ENCODE results near the gene SLC2A2. TPM values are rescaled to one million over a fixed set of nuclear protein-coding genes. Genes with fewer than 3 reads are reported as not detected.

SLC2A2 gene
- total RNA-seq, 2 experiments from 2014 or later: not detected

GRCh38 chr3:171039674-171040073 is 13.2 kb upstream of the SLC2A2 start:
- ChIA-PET CTCF (no interaction called here), POLR2A (no interaction called here)

GRCh38 chr3:171038342-171038741 is 11.8 kb upstream of the SLC2A2 start:
- ChIA-PET POLR2A (no interaction called here), CTCF (no interaction called here)

GRCh38 chr3:171028779-171029232 is 2.3 kb upstream of the SLC2A2 start:
- POLR2A ChIA-PET: no interaction called here
- CTCF ChIA-PET: no interaction called here

DNA sequence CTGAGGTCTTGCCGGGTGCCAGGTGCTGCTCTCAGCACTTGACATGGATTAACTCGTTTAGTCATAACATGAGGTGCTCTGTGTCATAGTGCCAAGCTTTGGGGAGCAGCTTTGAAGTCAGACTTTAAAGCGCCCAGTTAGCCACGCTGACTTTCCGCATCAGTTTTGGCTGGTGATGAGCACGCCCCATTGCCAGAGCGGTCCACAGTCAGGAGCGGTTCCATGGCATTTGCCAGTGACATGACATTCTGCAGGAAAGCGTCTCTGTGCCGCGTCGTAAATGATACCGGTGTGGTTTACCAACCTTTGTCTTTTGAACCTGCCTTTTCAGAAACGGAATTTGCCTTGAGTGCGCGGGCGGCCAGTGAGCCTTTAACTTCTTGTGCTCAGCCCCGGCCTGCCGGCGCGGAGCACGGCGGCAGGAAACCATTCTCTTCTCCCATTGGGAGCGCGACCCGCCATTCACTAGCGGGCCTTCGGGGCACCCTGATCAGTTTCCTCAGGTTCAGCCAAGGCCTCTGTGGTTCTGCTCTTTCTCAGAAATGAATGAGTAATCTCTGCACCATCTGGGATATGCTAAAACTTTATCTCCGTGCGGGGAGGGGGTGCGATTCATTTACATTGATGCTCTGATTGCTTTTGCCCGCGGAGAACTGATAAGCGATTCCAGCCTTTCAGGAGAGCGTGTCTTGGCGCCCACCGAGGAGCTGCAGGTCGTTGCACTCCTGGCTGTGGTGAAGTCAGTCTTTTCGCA is 1.7 kb upstream of the SLC2A2 start:
- ChIA-PET CTCF (no interaction called here), POLR2A (no interaction called here)

- ChIA-PET CTCF (no interaction called here), POLR2A (no interaction called here)
Observed at GRCh38 chr3:171023566-171023965, 3.0 kb downstream of the SLC2A2 start.

GRCh38 chr3:171021377-171021776 is 5.1 kb downstream of the SLC2A2 start:
- CTCF ChIA-PET: no interaction called here
- POLR2A ChIA-PET: no interaction called here

- CTCF ChIA-PET: no interaction called here
Observed at GRCh38 chr3:171018156-171018935, 8.2 kb downstream of the SLC2A2 start.

DNA sequence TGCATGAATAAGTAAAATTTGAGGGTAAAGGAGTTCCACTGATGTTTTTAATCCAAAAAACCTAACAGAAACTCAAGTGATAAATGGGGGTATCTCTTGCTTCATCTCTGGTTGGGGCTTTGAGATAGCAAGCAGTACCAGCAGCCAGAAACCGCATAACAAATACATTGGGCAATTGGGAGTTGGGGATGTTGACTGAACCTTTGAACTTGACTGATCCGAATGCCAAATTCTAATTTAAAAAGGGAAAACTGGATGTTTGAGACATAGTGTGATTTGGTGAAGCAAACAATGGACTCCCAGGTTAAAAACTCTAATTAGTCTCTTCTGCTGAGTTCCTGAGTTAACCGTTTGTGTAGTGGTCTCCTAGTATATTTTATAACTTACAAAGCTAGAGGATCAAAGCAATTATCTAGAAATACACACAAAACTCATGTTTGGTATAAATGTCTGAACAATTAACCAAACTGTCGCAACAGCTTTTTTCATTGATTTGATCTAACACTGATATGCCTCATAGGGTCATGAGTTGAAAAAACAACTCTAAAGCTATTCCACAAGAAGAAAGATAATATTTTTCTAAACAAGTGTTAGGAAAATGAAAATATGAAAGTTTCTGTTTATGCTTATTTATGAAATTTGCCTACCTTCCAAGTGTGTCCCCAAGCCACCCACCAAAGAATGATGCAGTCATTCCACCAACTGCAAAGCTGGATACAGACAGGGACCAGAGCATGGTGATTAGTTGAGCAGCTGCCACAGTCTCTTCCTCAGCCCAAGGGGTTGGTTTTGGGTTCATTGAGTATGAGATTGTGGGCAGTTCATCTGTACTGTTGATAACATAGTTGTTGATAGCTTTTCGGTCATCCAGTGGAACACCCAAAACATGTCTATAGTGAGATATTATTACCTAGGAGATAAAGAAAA is 12.4 kb downstream of the SLC2A2 start:
- ChIA-PET POLR2A (no interaction called here), CTCF (no interaction called here)

More at GRCh38 chr3:171018156-171018935, 8.2 kb downstream of the SLC2A2 start:
- POLR2A ChIA-PET: no interaction called here

DNA sequence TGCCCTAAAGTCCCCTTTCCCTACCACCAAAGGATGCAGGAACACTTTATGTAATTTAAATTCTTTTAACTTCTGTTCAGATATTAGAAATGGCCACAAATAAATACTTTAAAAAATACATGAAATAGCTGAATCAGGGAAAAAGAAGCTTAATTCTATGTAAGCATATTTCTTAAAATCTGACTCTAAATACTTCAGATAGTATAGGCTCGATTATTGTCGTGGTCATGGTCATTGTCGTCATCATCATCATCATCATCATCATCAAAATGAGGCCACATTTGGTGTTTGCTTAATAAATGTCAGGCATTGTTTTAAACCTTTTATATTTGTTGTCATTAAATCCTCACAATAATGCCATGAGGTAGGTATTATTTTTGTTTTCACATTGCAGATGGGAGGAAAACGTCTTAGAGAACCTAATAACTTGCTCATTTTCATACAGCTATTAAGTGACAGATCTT is 14.6 kb downstream of the SLC2A2 start:
- ChIA-PET POLR2A (no interaction called here), CTCF (no interaction called here)

- ChIA-PET CTCF (no interaction called here), POLR2A (no interaction called here)
Observed at GRCh38 chr3:171011109-171011872, 15.2 kb downstream of the SLC2A2 start.

DNA sequence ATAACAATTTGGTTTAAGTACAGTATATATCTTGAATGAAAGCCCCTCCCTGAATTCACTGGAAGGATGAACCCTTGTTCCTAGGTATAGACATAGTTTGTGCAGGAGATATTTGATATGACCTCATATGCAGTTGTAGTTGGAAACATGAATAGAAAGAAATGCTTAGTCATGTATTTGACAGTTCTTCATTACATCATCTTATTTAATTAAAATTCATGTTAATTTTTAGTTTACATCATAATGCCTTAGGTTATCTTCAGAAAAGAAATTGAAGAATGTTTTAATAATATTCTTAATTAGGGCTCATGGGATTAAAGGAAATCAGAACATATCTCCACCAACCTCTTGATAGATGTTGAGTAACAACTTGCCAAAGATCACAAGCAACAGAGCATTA is 19.2 kb downstream of the SLC2A2 start:
- CTCF ChIA-PET: no interaction called here
- POLR2A ChIA-PET: no interaction called here

DNA sequence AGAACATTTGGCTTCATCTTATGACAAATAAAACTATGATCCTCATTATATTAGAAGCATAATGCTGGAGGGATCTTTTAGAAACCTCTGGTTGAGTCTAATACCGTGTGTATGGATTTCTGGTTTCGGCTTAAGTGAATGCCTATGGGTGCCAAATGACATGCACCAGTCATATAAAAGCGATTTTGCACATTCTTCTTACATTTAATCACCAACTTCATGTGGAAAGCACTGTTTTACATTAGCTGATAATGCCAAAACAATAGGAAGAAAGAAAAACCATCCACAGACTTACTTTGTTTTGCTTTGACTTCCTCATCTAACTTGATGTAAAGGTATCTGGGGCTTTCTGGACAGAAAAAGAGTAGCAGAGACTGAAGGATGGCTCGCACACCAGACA is 20.9 kb downstream of the SLC2A2 start:
- POLR2A ChIA-PET: no interaction called here
- CTCF ChIA-PET: interaction anchor here (0.6 kb wide), 1 partner anchor 25 kb away, joined by 3 read pairs; no protein-coding TSS in a partner anchor

GRCh38 chr3:171001957-171002694 is 24.4 kb downstream of the SLC2A2 start:
- POLR2A ChIA-PET: no interaction called here
- CTCF ChIA-PET: no interaction called here

DNA sequence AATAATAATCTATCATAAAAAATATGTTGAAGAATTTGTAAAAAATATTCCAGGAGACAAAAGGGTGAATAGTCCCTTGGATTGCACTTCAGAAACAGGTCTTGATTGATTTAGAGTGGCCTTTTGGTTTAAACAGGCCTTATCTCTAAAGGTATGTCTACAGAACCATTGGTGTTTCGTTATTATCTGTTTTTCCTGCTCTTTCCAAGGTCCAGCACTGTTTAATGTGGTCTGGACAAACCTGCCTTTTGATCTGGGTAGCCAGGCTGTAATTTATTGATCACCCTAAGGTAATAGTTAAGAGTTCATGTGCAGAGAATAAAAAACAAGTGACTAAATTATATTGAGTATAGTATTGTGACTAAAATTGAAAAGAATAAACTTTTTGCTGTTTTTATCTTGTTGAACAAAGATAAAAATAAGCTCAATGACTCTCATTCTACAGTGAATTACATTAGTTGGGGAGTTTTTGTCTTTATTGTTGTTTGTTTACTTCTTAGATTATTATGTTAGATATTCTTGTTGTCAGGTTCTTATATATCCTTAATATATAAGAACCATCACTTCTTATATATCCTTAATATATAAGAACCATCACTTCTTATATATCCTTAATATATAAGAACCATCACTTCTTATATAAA is 25.1 kb downstream of the SLC2A2 start:
- ChIA-PET POLR2A (no interaction called here), CTCF (no interaction called here)

- ChIA-PET POLR2A (no interaction called here), CTCF (no interaction called here)
Observed at GRCh38 chr3:171000281-171000680, 26.2 kb downstream of the SLC2A2 start.

- ChIA-PET CTCF (no interaction called here), POLR2A (no interaction called here)
Observed at GRCh38 chr3:170999737-171000242, 26.7 kb downstream of the SLC2A2 start.

DNA sequence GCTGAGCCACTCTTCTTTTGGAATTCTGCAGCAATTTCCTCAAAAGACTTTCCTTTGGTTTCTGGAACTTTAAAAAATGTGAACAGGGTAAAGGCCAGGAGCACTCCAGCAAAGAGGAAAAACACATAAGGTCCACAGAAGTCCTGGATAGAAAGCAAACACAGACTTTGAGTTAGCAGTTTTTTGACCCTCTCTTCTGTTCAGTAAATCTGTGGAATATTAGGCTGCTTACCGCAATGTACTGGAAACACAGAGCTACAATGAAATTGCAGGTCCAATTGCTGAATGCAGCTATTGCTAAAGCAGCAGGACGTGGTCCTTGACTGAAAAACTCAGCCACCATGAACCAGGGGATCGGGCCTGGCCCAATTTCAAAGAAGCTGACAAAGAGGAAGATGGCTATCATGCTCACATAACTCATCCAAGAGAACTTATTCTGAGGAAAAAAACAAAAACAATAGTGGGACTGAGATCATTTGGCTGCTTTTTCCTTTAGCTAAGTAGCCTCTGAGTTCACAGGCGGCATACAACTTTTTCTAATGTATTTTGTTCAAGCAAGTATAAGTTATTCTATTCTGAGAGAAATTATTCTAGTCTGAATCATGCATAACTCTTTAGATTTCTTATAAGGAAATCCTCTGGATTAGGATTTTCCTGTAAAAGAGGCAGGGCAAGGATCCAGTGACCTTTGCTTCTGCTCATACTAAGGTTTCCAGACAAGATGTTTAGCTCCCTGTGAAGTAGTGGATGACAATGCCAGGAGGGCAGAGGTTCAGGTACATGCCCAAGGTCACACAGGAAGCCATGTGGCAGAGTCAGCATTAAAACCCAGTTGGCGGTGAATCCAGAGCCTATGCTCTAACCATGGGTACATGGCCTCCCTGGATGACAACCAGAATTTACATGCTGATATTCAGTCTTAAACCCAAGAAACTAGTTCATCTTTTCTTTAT is 28.3 kb downstream of the SLC2A2 start:
- ChIA-PET POLR2A (no interaction called here), CTCF (no interaction called here)
